GM12874 (cell line): ENCODE measurements around the gene WDR70.

Experiments used
- TF ChIP-seq, protein P1 (sequence below): IDR thresholded peaks from 2 replicates; pipeline ENCODE4 v1.5.1; 2011; ENCODE audit warnings: low read depth, mild to moderate bottlenecking, control low read depth, low read length, moderate library complexity; ENCODE audit not compliant: insufficient read depth

WDR70 gene

DNA sequence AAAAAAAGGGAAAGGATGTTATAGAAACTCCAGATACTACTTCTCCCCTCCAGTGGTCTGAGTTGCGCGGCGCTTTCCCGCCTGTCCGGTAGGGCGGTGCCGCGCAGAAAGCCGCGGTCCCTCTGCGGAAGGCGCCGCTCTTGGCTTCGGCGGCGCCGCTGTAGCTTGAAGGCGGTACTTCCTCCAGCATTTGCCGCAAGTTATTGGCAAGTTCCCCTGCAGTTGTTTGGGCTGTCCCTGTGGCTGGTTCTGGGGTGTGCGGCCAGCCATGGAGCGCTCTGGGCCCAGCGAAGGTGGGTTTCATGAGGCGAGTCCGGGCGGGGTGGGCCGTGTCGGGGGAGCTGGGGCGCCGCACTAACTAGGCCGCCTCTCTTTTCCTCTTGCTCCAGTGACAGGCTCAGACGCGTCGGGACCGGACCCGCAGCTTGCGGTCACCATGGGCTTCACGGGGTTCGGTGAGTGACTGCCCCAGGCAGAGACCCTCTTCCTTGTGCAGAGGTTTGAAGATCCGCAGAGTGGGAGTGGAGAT, at the start of gene WDR70:
WDR70 (plus strand) TSS at position 219 of the 529 bp plus-strand sequence; CDS start at position 269, 50 bp downstream.
- TF ChIP-seq, protein P1, sequence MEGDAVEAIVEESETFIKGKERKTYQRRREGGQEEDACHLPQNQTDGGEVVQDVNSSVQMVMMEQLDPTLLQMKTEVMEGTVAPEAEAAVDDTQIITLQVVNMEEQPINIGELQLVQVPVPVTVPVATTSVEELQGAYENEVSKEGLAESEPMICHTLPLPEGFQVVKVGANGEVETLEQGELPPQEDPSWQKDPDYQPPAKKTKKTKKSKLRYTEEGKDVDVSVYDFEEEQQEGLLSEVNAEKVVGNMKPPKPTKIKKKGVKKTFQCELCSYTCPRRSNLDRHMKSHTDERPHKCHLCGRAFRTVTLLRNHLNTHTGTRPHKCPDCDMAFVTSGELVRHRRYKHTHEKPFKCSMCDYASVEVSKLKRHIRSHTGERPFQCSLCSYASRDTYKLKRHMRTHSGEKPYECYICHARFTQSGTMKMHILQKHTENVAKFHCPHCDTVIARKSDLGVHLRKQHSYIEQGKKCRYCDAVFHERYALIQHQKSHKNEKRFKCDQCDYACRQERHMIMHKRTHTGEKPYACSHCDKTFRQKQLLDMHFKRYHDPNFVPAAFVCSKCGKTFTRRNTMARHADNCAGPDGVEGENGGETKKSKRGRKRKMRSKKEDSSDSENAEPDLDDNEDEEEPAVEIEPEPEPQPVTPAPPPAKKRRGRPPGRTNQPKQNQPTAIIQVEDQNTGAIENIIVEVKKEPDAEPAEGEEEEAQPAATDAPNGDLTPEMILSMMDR: peak; percentile 78

DNA sequence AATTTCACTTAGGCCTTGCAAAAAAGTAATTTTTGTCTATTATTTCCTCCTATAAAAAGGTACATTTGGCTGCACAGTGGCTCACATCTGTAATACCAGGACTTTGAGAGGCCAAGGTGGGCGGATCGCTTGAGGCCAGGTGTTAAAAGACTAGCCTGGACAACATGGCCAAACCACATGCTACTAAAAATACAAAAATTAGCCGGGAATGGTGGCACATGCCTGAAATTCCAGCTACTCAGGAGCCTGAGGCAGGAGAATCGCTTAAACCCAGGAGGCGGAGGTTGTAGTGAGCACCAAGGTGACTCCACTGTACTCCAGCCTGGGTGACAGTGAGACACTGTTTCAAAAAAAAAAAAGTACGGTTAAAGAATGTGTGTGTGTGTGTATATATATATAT, 24.0 kb upstream of the WDR70 start:
- TF ChIP-seq, protein P1: no peak

DNA sequence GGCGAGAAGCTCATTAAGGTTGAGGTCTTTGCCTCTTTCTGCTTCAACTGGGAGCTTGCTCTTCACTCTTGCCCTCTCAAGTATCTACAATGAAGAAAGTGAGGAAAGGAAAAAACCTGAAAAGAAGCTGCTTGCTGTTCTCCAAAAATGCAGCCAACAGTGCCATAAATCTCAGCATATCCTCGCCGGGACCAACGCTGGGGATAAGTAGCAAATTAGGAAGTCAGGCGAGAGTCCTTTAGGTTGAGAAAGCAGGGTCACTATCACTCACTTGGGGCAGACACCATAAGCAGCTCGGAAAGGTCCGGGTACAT, 8.6 kb upstream of the WDR70 start:
- TF ChIP-seq, protein P1: no peak

DNA sequence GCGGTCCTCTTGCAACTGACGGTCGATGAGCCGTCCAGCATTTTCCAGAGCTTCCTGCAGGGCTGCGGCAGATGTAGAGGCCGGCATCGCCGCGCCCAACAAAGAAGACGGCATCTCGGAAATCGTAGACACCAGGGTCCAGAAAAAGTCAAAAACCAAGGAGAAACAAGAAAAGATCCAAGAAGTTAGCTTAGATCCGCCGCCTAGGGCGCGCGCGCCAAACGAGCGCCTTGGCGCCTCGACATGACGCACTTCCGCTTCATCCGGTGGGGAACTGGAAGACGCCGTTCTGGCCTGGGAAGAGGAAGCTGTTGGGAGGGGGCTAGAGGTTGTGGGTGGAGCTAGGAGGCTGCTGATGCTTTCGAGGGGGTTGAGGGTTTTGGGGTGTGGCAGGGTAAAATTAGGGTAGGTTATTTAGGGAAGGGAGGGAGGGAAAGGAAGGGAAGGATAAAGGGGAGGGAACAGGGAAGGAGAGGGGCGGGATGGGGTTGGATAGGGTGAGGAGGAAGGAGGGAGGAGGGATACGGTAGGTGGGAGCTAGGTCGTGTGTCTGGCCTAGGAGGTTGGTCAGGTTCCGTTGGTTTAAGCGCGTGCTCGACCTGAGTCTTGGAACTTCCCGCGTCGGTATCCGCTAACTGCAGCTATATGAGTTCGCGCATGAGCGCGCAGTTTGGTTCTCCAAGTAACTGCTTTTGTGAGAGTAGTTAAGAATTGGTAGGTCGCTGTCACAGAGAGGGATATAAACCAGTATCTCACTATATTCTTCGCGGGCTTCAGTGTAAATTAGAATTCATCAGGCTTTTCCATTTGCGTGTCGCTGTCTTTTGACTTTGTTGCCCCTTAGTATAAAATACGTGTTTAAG, 8.0 kb upstream of the WDR70 start, which contains the start of gene NUP155:
NUP155 (minus strand) TSS at position 243 of the 863 bp plus-strand sequence; CDS start at position 114, 129 bp downstream.
- TF ChIP-seq, protein P1: no peak

DNA sequence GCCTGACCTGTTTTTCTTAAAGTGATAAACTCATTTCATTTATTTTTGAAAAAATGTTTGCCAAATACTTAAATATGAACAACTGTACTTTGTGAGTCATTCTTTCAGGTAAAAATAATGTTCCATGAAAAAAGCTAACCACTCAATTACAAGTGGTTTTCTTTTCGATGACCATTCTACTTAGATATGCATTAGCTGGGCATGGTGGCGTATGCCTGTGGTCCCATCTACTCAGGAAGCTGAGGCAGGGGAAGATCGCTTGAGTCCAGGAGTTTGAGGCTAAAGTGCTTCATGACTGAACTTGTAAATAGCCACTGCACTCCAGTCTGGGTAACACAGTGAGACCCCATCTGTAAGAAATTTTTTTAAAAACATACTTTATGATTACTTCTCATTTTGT, 4.0 kb upstream of the WDR70 start:
- TF ChIP-seq, protein P1: no peak

DNA sequence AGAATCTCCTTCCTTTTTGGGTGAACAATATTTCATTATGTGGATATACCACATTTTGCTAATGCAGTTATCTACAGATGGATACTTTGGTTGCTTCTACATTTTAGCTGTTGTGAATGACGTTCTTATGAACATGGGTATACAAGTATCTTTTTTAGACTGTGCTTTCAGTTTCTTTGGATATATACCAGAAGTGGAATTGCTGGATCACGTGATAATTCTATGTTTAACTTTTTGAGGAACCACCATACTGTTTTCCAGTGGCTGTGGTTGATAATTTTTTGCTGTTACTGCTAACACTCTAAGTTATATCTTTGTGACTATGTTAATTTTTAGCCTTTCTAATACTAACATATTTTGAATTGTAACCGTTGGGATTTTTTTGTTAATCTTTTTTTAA, 12.5 kb downstream of the WDR70 start:
- TF ChIP-seq, protein P1: no peak

DNA sequence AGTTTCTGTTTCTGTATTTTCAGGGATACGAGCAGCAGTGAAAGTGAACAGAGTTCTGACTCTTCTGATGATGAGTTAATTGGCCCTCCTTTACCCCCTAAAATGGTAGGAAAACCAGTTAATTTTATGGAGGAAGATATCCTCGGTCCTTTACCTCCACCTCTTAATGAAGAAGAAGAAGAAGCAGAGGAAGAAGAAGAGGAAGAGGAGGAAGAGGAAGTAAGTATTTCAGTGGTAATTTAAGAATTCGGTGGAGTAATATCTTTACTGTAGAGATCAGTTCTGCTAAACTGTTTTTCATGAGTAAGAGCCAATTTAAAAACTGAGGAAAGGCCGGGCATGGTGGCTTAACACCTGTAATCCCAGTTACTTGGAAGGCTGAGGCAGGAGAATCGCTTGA, 17.2 kb downstream of the WDR70 start:
- TF ChIP-seq, protein P1: no peak
